RWPE2 (cell line): Measurements from ENCODE around the gene ZHX3.

Source experiments
- ATAC-seq: fragments of 200-7000 bp; cut with Tn5 transposase; 3 replicates; pipeline ENCODE4 v1.9.1; 2021; ENCODE audit warnings: low read depth
- DNase-seq: peaks from one replicate; pipeline ENCODE4 v3.0.0-alpha.2; 2020; ENCODE audit warnings: low spot score
- H3K27ac ChIP-seq: fragments of 450-650 bp; 2 replicates; pipeline ENCODE4 v1.5.1; 2017; ENCODE audit warnings: mild to moderate bottlenecking; ENCODE audit not compliant: poor library complexity, severe bottlenecking
- H3K27me3 ChIP-seq: fragments of 250-450 bp; sonication (Bioruptor Pico); 2 replicates; pipeline ENCODE4 v1.5.1; 2021; ENCODE audit warnings: mild to moderate bottlenecking, moderate library complexity; ENCODE audit not compliant: insufficient read depth, poor library complexity, severe bottlenecking
- H3K36me3 ChIP-seq: fragments of 250-450 bp; sonication (Bioruptor Pico); 2 replicates; pipeline ENCODE4 v1.5.1; 2020; ENCODE audit warnings: low read depth, mild to moderate bottlenecking, moderate library complexity
- H3K4me1 ChIP-seq: fragments of 250-450 bp; sonication (Bioruptor Pico); 2 replicates; pipeline ENCODE4 v1.5.1; 2021; ENCODE audit warnings: mild to moderate bottlenecking, moderate library complexity; ENCODE audit not compliant: insufficient read depth, poor library complexity, severe bottlenecking
- H3K4me3 ChIP-seq: fragments of 250-450 bp; sonication (Bioruptor Pico); 2 replicates; pipeline ENCODE4 v1.5.1; 2021; ENCODE audit warnings: mild to moderate bottlenecking, moderate library complexity; ENCODE audit not compliant: severe bottlenecking
- H3K9me3 ChIP-seq: fragments of 250-450 bp; sonication (Bioruptor Pico); 2 replicates; pipeline ENCODE4 v1.5.1; 2021; ENCODE audit warnings: mild to moderate bottlenecking, moderate library complexity; ENCODE audit not compliant: severe bottlenecking
- TF ChIP-seq, protein P1 (sequence below): fragments of 450-650 bp; IDR thresholded peaks from one replicate; pipeline ENCODE4 v1.5.1; 2017; ENCODE audit warnings: mild to moderate bottlenecking, moderate library complexity; ENCODE audit not compliant: poor library complexity, severe bottlenecking

The ZHX3 gene

DNA sequence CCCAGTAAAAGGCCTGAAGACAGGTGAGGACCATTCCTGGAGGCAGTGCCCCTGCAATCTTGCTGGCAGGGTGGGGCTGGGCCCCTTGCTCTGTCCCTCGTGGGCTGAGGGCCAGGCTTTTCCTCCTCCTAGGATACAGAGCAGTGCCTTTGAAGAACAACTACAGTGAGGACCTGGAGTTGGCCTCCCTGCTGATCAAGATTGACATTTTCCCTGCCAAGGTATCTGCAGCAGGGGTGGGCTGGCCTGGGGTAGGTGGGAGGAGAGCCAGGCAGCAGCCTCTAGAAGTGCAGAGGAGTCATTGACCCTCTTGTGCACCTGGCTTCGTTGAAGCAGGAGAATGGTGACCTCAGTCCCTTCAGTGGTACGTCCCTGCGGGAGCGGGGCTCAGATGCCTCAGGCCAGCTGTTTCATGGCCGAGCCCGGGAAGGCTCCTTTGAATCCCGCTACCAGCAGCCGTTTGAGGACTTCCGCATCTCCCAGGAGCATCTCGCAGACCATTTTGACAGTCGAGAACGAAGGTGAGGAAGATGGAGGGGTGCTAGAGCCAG is 143.7 kb downstream of the ZHX3 start:
- ATAC-seq: no peak
- Histone ChIP-seq H3K27ac (peak overlapping the region; percentile 81), H3K27me3 (no peaks in the 10 kb centered on the region), H3K4me1 (peaks cover 19% of the 10 kb centered on the region), H3K4me3 (no peak overlapping the region), H3K36me3 (peaks cover 89% of the 10 kb centered on the region), H3K9me3 (no peaks in the 10 kb centered on the region)
- TF ChIP-seq, protein P1, sequence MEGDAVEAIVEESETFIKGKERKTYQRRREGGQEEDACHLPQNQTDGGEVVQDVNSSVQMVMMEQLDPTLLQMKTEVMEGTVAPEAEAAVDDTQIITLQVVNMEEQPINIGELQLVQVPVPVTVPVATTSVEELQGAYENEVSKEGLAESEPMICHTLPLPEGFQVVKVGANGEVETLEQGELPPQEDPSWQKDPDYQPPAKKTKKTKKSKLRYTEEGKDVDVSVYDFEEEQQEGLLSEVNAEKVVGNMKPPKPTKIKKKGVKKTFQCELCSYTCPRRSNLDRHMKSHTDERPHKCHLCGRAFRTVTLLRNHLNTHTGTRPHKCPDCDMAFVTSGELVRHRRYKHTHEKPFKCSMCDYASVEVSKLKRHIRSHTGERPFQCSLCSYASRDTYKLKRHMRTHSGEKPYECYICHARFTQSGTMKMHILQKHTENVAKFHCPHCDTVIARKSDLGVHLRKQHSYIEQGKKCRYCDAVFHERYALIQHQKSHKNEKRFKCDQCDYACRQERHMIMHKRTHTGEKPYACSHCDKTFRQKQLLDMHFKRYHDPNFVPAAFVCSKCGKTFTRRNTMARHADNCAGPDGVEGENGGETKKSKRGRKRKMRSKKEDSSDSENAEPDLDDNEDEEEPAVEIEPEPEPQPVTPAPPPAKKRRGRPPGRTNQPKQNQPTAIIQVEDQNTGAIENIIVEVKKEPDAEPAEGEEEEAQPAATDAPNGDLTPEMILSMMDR: no peak
- peak; percentile 76 for DNase-seq

GRCh38 chr20:41173161-41173721 is 144.3 kb downstream of the ZHX3 start:
- H3K27me3 ChIP-seq: no peaks in the 10 kb centered on the region
- H3K4me1 ChIP-seq: peaks cover 14% of the 10 kb centered on the region
- H3K27ac ChIP-seq: peak overlapping the region; percentile 81
- H3K9me3 ChIP-seq: no peaks in the 10 kb centered on the region
- TF ChIP-seq, protein P1: peak; percentile 100
- peak; percentile 55 for ATAC-seq
- no peak overlapping the region for H3K4me3 ChIP-seq
- DNase-seq: peak; percentile 86
- peaks cover 89% of the 10 kb centered on the region for H3K36me3 ChIP-seq

GRCh38 chr20:41172296-41173140 is 145.0 kb downstream of the ZHX3 start:
- no peaks in the 10 kb centered on the region for H3K9me3 ChIP-seq
- peaks cover 94% of the 10 kb centered on the region for H3K36me3 ChIP-seq
- H3K27ac ChIP-seq: peak overlapping the region; percentile 22
- peak; percentile 80 for DNase-seq
- no peak for ATAC-seq
- H3K4me1 ChIP-seq: peaks cover 7% of the 10 kb centered on the region
- no peaks in the 10 kb centered on the region for H3K27me3 ChIP-seq
- TF ChIP-seq, protein P1: no peak
- H3K4me3 ChIP-seq: no peak overlapping the region

DNA sequence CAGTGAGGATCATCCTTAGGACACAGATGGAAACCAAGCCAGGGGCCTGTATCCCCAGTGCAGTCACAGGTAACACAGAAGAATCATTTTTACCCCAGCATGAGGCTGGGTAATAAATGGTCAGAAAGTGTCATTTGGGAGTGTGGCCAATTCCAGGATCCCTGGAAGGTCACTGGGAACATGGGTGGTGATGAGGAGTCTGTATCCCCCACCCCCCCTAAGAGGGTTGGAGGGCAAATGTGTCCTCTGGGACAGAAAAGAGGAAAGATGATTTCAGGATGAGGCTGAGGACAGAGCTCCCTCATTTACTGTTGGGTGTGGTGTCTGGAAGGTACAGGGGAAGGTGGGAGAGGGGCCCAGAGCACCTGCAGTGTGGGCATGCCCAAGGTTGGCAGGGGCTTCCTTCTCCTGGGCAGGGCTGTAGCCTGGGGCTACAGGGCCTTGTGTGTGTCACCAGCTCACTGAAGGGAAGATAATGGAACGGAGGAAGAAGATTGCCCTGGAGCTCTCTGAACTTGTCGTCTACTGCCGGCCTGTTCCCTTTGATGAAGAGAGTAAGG is 145.7 kb downstream of the ZHX3 start:
- Histone ChIP-seq H3K36me3 (peaks cover 95% of the 10 kb centered on the region), H3K9me3 (no peaks in the 10 kb centered on the region), H3K4me1 (no peaks in the 10 kb centered on the region), H3K4me3 (no peak overlapping the region), H3K27me3 (no peaks in the 10 kb centered on the region), H3K27ac (peak overlapping the region; percentile 22)
- ATAC-seq (no peak), DNase-seq (peak; percentile 73)
- TF ChIP-seq, protein P1: no peak
